ENCODE results near the gene REEP1.

The REEP1 gene

GRCh38 chr2:86345783-86346370 is 8.5 kb upstream of the REEP1 start:
- peak; percentile 84 for DNase-seq

GRCh38 chr2:86344404-86344803 is 7.0 kb upstream of the REEP1 start:
- peak; percentile 27 for DNase-seq

- DNase-seq: no peak
These were observed 5.1 kb upstream of the REEP1 start for GRCh38 chr2:86342488-86342887.

GRCh38 chr2:86341470-86341869 is 4.0 kb upstream of the REEP1 start:
- DNase-seq: no peak

GRCh38 chr2:86338778-86339295 is 1.4 kb upstream of the REEP1 start:
- no peak for DNase-seq

- peak; percentile 53 for DNase-seq
These were observed 667 bp downstream of the REEP1 start for GRCh38 chr2:86336675-86337243.

- DNase-seq: peak; percentile 45
These were observed 1.4 kb downstream of the REEP1 start for GRCh38 chr2:86335865-86336674.

- peak; percentile 93 for DNase-seq
These were observed 4.0 kb downstream of the REEP1 start for GRCh38 chr2:86333378-86333777.

- peak; percentile 35 for DNase-seq
These were observed 4.8 kb downstream of the REEP1 start for GRCh38 chr2:86332654-86333053.

- peak; percentile 71 for DNase-seq
These were observed 6.0 kb downstream of the REEP1 start for GRCh38 chr2:86331384-86331783.

GRCh38 chr2:86330001-86330400 is 7.4 kb downstream of the REEP1 start:
- DNase-seq: no peak

- DNase-seq: peak; percentile 59
These were observed 14.0 kb downstream of the REEP1 start for GRCh38 chr2:86323273-86324021.

GRCh38 chr2:86319700-86320580 is 17.5 kb downstream of the REEP1 start:
- DNase-seq: no peak

GRCh38 chr2:86315084-86315483 is 22.3 kb downstream of the REEP1 start:
- no peak for DNase-seq

GRCh38 chr2:86314125-86314524 is 23.3 kb downstream of the REEP1 start:
- DNase-seq: no peak

- DNase-seq: no peak
These were observed 24.1 kb downstream of the REEP1 start for GRCh38 chr2:86313341-86313740.

GRCh38 chr2:86311879-86312278 is 25.5 kb downstream of the REEP1 start:
- DNase-seq: no peak

GRCh38 chr2:86309966-86310365 is 27.5 kb downstream of the REEP1 start:
- no peak for DNase-seq

GRCh38 chr2:86308984-86309695 is 28.3 kb downstream of the REEP1 start:
- DNase-seq: no peak

- DNase-seq: no peak
These were observed 29.1 kb downstream of the REEP1 start for GRCh38 chr2:86308356-86308755.

GRCh38 chr2:86307431-86307830 is 30.0 kb downstream of the REEP1 start:
- no peak for DNase-seq

- DNase-seq: no peak
These were observed 31.5 kb downstream of the REEP1 start for GRCh38 chr2:86305915-86306254.

Data from NCI-H82 (cell line).